GM19239 (cell line): ENCODE data around the gene FALEC.
A peak's percentile ranks its signal among the peaks of the same experiment; 100 is the strongest.
"Not testable (repeated sequence)": the region's sequence is repeated elsewhere in the genome, so short reads cannot be mapped to it uniquely, and the experiment has no call there.

ENCODE experiments used
- DNase-seq: peaks from one replicate; pipeline ENCODE4 v3.0.0; 2011; ENCODE audit warnings: low spot score; ENCODE audit not compliant: insufficient read length
- FAIRE-seq: peaks from 2 replicates; lab custom pipeline; 2011; peaks lifted over from hg19 to GRCh38; lab: Jason Lieb, UNC

Gene FALEC

GRCh38 chr1:150567717-150568593, 52.4 kb downstream of the FALEC start:
- FAIRE-seq (peak; percentile 81), DNase-seq (no peak)

GRCh38 chr1:150568594-150568966, 53.0 kb downstream of the FALEC start:
- DNase-seq (no peak), FAIRE-seq (no peak)

- DNase-seq (no peak), FAIRE-seq (peak; percentile 64)
Observed at GRCh38 chr1:150572918-150573647, 57.5 kb downstream of the FALEC start.

- not testable (repeated sequence) for DNase-seq
Observed at GRCh38 chr1:150573648-150574071, 58.1 kb downstream of the FALEC start.

GRCh38 chr1:150574260-150575071, 58.9 kb downstream of the FALEC start:
- FAIRE-seq (no peak), DNase-seq (no peak)

More at GRCh38 chr1:150573648-150574071, 58.1 kb downstream of the FALEC start:
- not testable (repeated sequence) for FAIRE-seq

GRCh38 chr1:150575072-150575489, 59.5 kb downstream of the FALEC start:
- DNase-seq (no peak), FAIRE-seq (no peak)

- no peak for FAIRE-seq
- no peak for DNase-seq
Observed at GRCh38 chr1:150575518-150576366, 60.2 kb downstream of the FALEC start.

- FAIRE-seq (no peak), DNase-seq (no peak)
Observed at GRCh38 chr1:150576367-150576711, 60.8 kb downstream of the FALEC start.

GRCh38 chr1:150576794-150577556, 61.4 kb downstream of the FALEC start:
- DNase-seq (no peak), FAIRE-seq (peak; percentile 59)

- FAIRE-seq (no peak), DNase-seq (no peak)
Observed at GRCh38 chr1:150577557-150578271, 62.2 kb downstream of the FALEC start.

GRCh38 chr1:150578272-150579109, 62.9 kb downstream of the FALEC start:
- peak; percentile 69 for FAIRE-seq
- no peak for DNase-seq

GRCh38 chr1:150579110-150579944, 63.8 kb downstream of the FALEC start, which contains the start of gene MCL1:
Gene MCL1, minus strand, starts transcription at chr1:150579610. Its CDS starts 80 bp downstream, at chr1:150579530.
- FAIRE-seq = peak; percentile 66

GRCh38 chr1:150579945-150580642, 64.5 kb downstream of the FALEC start:
- FAIRE-seq = peak; percentile 8
- DNase-seq = no peak

More at GRCh38 chr1:150579110-150579944, 63.8 kb downstream of the FALEC start, which contains the start of gene MCL1:
- DNase-seq = peak; percentile 87

GRCh38 chr1:150580966-150581365, 65.4 kb downstream of the FALEC start:
- not testable (repeated sequence) for FAIRE-seq, DNase-seq

GRCh38 chr1:150581437-150581836, 65.9 kb downstream of the FALEC start:
- FAIRE-seq, DNase-seq: not testable (repeated sequence)

GRCh38 chr1:150581962-150582361, 66.4 kb downstream of the FALEC start:
- not testable (repeated sequence) for FAIRE-seq, DNase-seq
